Measurements from ENCODE around the gene CXCR5. TPM values are rescaled to one million over a fixed set of nuclear protein-coding genes. Genes with fewer than 3 reads are reported as not detected.

CXCR5 gene
- total RNA-seq, 8 experiments from 2014 or later = 0.04 to 0.19 (median 0.11) TPM; not detected in 2

GRCh38 chr11:118853678-118854077, 30.0 kb upstream of the CXCR5 start:
- H3K4me3 ChIP-seq = no peak overlapping the region
- no peak overlapping the region for H3K27ac ChIP-seq
- no peak for ATAC-seq (replicated peaks in 6 of 8)
- in situ Hi-C loops (cut with MboI; ENCODE audit: low pct_unique_long_range_greater_than_20kb in 2 of 9, low sequenced_read_pairs in 9 of 9, unreplicated experiment in 9 of 9) = no loop called here
- no peaks in the 10 kb centered on the region for H3K4me1 ChIP-seq (replicated peaks in 1 of 2)
- 70 to 100% (median 84%) methylated on average over 1 to 9 of the region's 12 CpGs; no CpG with 5 or more reads in 3 of the 10 experiments for WGBS, 10 experiments

GRCh38 chr11:118856314-118856713, 27.4 kb upstream of the CXCR5 start:
- in situ Hi-C loops (cut with MboI; ENCODE audit: low pct_unique_long_range_greater_than_20kb in 2 of 9, low sequenced_read_pairs in 9 of 9, unreplicated experiment in 9 of 9) = no loop called here
- Histone ChIP-seq H3K4me3 (no peak overlapping the region), H3K27ac (no peak overlapping the region), H3K4me1 (replicated peaks in 1 of 2) (no peaks in the 10 kb centered on the region)
- ATAC-seq (replicated peaks in 6 of 8) = no peak
- WGBS, 10 experiments = 61 to 100% (median 82%) methylated on average over 1 to 4 of the region's 4 CpGs; no CpG with 5 or more reads in 2 of the 10 experiments

DNA sequence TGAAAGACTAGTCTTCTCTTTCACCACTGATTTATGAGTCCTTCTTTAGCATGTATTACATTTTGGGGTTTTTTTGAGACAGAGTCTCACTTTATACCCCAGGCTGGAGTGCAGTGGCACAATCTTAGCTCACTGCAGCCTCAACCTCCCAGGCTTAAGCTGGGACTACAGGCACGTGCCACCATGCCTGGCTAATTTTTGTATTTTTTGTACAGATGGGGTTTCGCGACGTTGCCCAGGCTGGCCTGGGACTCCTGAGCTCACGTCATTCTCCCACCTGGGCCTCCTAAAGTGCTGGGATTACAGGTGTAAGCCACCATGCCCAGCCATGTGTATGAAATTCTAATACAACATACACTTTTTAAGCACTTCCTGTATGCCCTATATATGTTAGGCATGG, 26.3 kb upstream of the CXCR5 start:
- Histone ChIP-seq H3K4me3 (no peak overlapping the region), H3K4me1 (replicated peaks in 1 of 2) (no peaks in the 10 kb centered on the region), H3K27ac (no peak overlapping the region)
- no peak for ATAC-seq (replicated peaks in 6 of 8)
- in situ Hi-C loops (cut with MboI; ENCODE audit: low pct_unique_long_range_greater_than_20kb in 2 of 9, low sequenced_read_pairs in 9 of 9, unreplicated experiment in 9 of 9) = no loop called here
- WGBS, 10 experiments = 60 to 100% (median 92%) methylated on average over 1 to 5 of the region's 5 CpGs; no CpG with 5 or more reads in 5 of the 10 experiments

- no peaks in the 10 kb centered on the region for H3K4me1 ChIP-seq (replicated peaks in 1 of 2)
- no peak overlapping the region for H3K27ac ChIP-seq
- in situ Hi-C loops (cut with MboI; ENCODE audit: low pct_unique_long_range_greater_than_20kb in 2 of 9, low sequenced_read_pairs in 9 of 9, unreplicated experiment in 9 of 9) = no loop called here
- ATAC-seq (replicated peaks in 6 of 8) = peak in 6 of 8 experiments; percentile 36 to 92 (median 54)
- no peak overlapping the region for H3K4me3 ChIP-seq
- WGBS, 10 experiments = 40 to 93% (median 60%) methylated on average over 1 to 4 of the region's 4 CpGs; no CpG with 5 or more reads in 1 of the 10 experiments
Measured at GRCh38 chr11:118859973-118860372, 23.7 kb upstream of the CXCR5 start.

- in situ Hi-C loops (cut with MboI; ENCODE audit: low pct_unique_long_range_greater_than_20kb in 2 of 9, low sequenced_read_pairs in 9 of 9, unreplicated experiment in 9 of 9) = no loop called here
Measured at GRCh38 chr11:118868659-118869058, 15.0 kb upstream of the CXCR5 start.

GRCh38 chr11:118870396-118871343, 13.0 kb upstream of the CXCR5 start:
- in situ Hi-C loops (cut with MboI; ENCODE audit: low pct_unique_long_range_greater_than_20kb in 2 of 9, low sequenced_read_pairs in 9 of 9, unreplicated experiment in 9 of 9) = no loop called here
- peaks cover 5 to 11% of the 10 kb centered on the region in 2 donors for H3K4me1 ChIP-seq (replicated peaks in 1 of 2)
- peak in 4 of 8 experiments; percentile 13 to 83 (median 78) for ATAC-seq (replicated peaks in 6 of 8)
- no peak overlapping the region for H3K4me3 ChIP-seq
- WGBS, 10 experiments = 0 to 62% (median 51%) methylated on average over 1 to 9 of the region's 14 CpGs; no CpG with 5 or more reads in 2 of the 10 experiments
- no peak overlapping the region for H3K27ac ChIP-seq

More at GRCh38 chr11:118868659-118869058, 15.0 kb upstream of the CXCR5 start:
- Histone ChIP-seq H3K4me3 (no peak overlapping the region), H3K27ac (no peak overlapping the region), H3K4me1 (replicated peaks in 1 of 2) (peaks cover 5 to 11% of the 10 kb centered on the region in 2 donors)
- WGBS, 10 experiments = 67 to 100% (median 93%) methylated on average over 1 to 2 of the region's 2 CpGs; no CpG with 5 or more reads in 4 of the 10 experiments
- ATAC-seq (replicated peaks in 6 of 8) = no peak

GRCh38 chr11:118872403-118872821, 11.3 kb upstream of the CXCR5 start:
- 80 to 100% (median 90%) methylated on average over 2 to 7 of the region's 17 CpGs; no CpG with 5 or more reads in 3 of the 10 experiments for WGBS, 10 experiments
- Histone ChIP-seq H3K27ac (no peak overlapping the region), H3K4me3 (no peak overlapping the region), H3K4me1 (replicated peaks in 1 of 2) (peaks cover 5 to 11% of the 10 kb centered on the region in 2 donors)
- in situ Hi-C loops (cut with MboI; ENCODE audit: low pct_unique_long_range_greater_than_20kb in 2 of 9, low sequenced_read_pairs in 9 of 9, unreplicated experiment in 9 of 9) = no loop called here
- no peak for ATAC-seq (replicated peaks in 6 of 8)

DNA sequence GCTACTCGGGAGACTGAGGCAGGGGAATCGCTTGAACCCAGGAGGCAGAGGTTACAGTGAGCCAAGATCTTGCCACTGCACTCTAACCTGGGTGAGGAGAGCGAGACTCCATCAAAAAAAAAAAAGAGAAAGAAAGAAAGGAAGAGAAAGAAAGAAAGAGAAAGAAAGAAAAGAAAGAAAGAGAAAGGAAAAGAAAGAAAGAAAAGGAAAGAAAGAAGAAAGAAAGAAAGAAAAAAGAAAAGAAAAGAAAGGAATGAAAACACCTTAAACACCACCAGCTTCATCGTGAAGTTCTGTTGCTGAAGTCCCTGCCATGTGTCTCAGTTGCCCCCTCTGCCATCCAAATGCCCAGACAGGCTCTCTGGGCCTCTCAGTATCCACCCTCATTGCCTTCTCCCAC, 9.9 kb upstream of the CXCR5 start:
- 17 to 100% (median 85%) methylated on average over 1 to 4 of the region's 4 CpGs for WGBS, 10 experiments
- ATAC-seq (replicated peaks in 6 of 8) = no peak

GRCh38 chr11:118876286-118876685, 7.4 kb upstream of the CXCR5 start:
- Histone ChIP-seq H3K4me1 (replicated peaks in 1 of 2) (no peaks in the 10 kb centered on the region), H3K4me3 (no peak overlapping the region), H3K27ac (no peak overlapping the region)
- ATAC-seq (replicated peaks in 6 of 8) = no peak
- WGBS, 10 experiments = 53 to 86% (median 71%) methylated on average over 2 to 9 of the region's 10 CpGs; no CpG with 5 or more reads in 6 of the 10 experiments
- in situ Hi-C loops (cut with MboI; ENCODE audit: low pct_unique_long_range_greater_than_20kb in 2 of 9, low sequenced_read_pairs in 9 of 9, unreplicated experiment in 9 of 9) = no loop called here

More for the DNA sequence above, 9.9 kb upstream of the CXCR5 start:
- H3K4me1 ChIP-seq (replicated peaks in 1 of 2) = peaks cover 5 to 11% of the 10 kb centered on the region in 2 donors
- no peak overlapping the region for H3K27ac ChIP-seq
- H3K4me3 ChIP-seq = no peak overlapping the region
- in situ Hi-C loops (cut with MboI; ENCODE audit: low pct_unique_long_range_greater_than_20kb in 2 of 9, low sequenced_read_pairs in 9 of 9, unreplicated experiment in 9 of 9) = no loop called here

- WGBS, 10 experiments = 68 to 100% (median 89%) methylated on average over 1 to 11 of the region's 11 CpGs
Measured at GRCh38 chr11:118877487-118878162, 6.1 kb upstream of the CXCR5 start.

GRCh38 chr11:118878163-118878563, 5.5 kb upstream of the CXCR5 start:
- no peak for ATAC-seq (replicated peaks in 6 of 8)
- no peak overlapping the region for H3K4me3 ChIP-seq
- in situ Hi-C loops (cut with MboI; ENCODE audit: low pct_unique_long_range_greater_than_20kb in 2 of 9, low sequenced_read_pairs in 9 of 9, unreplicated experiment in 9 of 9) = no loop called here
- 60 to 100% (median 80%) methylated on average over 1 to 4 of the region's 4 CpGs for WGBS, 10 experiments
- no peak overlapping the region for H3K27ac ChIP-seq
- H3K4me1 ChIP-seq (replicated peaks in 1 of 2) = no peaks in the 10 kb centered on the region

More at GRCh38 chr11:118877487-118878162, 6.1 kb upstream of the CXCR5 start:
- no peak for ATAC-seq (replicated peaks in 6 of 8)
- Histone ChIP-seq H3K27ac (no peak overlapping the region), H3K4me3 (no peak overlapping the region), H3K4me1 (replicated peaks in 1 of 2) (no peaks in the 10 kb centered on the region)
- in situ Hi-C loops (cut with MboI; ENCODE audit: low pct_unique_long_range_greater_than_20kb in 2 of 9, low sequenced_read_pairs in 9 of 9, unreplicated experiment in 9 of 9) = no loop called here

GRCh38 chr11:118881228-118881627, 2.5 kb upstream of the CXCR5 start:
- no peak overlapping the region for H3K27ac ChIP-seq
- in situ Hi-C loops (cut with MboI; ENCODE audit: low pct_unique_long_range_greater_than_20kb in 2 of 9, low sequenced_read_pairs in 9 of 9, unreplicated experiment in 9 of 9) = no loop called here
- H3K4me3 ChIP-seq = no peak overlapping the region
- H3K4me1 ChIP-seq (replicated peaks in 1 of 2) = no peaks in the 10 kb centered on the region
- no peak for ATAC-seq (replicated peaks in 6 of 8)
- 0 to 80% (median 51%) methylated on average over 1 to 3 of the region's 3 CpGs; no CpG with 5 or more reads in 5 of the 10 experiments for WGBS, 10 experiments

GRCh38 chr11:118882491-118882890, 1.2 kb upstream of the CXCR5 start:
- in situ Hi-C loops (cut with MboI; ENCODE audit: low pct_unique_long_range_greater_than_20kb in 2 of 9, low sequenced_read_pairs in 9 of 9, unreplicated experiment in 9 of 9) = no loop called here
- Histone ChIP-seq H3K4me3 (no peak overlapping the region), H3K27ac (no peak overlapping the region), H3K4me1 (replicated peaks in 1 of 2) (peaks cover 0 to 7% of the 10 kb centered on the region in 2 donors)
- 0 to 100% (median 60%) methylated on average over 1 to 4 of the region's 5 CpGs; no CpG with 5 or more reads in 1 of the 10 experiments for WGBS, 10 experiments
- no peak for ATAC-seq (replicated peaks in 6 of 8)
